ENCODE measurements around the gene ICAM1. TPM values are rescaled to one million over a fixed set of nuclear protein-coding genes. Genes with fewer than 3 reads are reported as not detected.

ICAM1 gene, protein sequence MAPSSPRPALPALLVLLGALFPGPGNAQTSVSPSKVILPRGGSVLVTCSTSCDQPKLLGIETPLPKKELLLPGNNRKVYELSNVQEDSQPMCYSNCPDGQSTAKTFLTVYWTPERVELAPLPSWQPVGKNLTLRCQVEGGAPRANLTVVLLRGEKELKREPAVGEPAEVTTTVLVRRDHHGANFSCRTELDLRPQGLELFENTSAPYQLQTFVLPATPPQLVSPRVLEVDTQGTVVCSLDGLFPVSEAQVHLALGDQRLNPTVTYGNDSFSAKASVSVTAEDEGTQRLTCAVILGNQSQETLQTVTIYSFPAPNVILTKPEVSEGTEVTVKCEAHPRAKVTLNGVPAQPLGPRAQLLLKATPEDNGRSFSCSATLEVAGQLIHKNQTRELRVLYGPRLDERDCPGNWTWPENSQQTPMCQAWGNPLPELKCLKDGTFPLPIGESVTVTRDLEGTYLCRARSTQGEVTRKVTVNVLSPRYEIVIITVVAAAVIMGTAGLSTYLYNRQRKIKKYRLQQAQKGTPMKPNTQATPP
- 15.1 TPM for total RNA-seq

DNA sequence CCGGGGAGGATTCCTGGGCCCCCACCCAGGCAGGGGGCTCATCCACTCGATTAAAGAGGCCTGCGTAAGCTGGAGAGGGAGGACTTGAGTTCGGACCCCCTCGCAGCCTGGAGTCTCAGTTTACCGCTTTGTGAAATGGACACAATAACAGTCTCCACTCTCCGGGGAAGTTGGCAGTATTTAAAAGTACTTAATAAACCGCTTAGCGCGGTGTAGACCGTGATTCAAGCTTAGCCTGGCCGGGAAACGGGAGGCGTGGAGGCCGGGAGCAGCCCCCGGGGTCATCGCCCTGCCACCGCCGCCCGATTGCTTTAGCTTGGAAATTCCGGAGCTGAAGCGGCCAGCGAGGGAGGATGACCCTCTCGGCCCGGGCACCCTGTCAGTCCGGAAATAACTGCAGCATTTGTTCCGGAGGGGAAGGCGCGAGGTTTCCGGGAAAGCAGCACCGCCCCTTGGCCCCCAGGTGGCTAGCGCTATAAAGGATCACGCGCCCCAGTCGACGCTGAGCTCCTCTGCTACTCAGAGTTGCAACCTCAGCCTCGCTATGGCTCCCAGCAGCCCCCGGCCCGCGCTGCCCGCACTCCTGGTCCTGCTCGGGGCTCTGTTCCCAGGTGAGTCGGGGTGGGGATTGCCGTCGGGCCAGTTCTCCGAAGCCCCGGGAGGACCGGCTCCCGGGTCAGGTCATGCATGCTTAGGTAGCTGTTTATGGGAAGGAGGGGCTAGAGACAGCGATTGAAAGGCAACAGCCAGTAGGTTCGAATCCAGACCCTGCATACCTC lies at the start of gene ICAM1:
Gene ICAM1 (plus strand): TSS at position 505 of the 779 bp plus-strand sequence. CDS start 40 bp downstream, at position 545.

DNA sequence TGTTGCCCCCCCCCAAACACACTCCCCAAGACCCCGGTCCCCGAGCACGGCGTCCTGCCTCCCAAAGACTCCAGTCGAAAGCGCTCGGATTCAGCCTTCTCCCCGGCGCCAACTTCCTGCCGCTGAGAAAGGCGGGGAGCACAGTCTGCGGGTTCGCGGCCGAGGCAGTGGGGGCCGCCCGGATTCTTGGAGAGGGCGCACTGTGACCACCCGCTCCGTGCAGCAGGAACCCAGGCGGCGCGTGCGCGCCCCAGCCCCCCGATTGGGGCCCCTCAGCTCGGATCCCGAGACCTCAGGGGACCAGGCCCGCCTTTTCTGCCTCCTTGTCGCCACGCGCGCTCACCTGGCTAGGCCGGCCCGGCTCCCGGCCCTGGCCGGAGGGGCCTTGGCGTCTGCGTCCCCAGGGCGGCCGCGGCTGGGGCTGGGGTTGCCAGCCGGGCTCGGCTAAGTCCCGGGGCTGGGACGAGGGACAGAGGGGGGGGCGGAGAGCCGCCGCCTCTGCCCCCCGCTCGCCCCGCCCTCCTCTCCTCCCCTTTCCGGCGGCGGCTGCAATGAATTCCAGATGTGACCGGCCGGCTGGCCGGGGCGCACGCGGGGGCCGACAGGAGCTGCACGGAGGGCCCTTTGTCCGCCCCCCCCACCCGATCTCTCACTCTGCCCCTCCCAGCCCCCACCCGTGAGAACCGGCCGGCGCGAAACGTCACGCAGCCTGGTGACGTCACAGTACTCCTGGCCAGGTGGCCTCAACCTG lies 39.9 kb upstream of the ICAM1 start, which contains the start of gene S1PR2:
Gene S1PR2 (minus strand): TSS at position 471 of the 751 bp plus-strand sequence. CDS start 6,426 bp downstream, outside the sequence.

DNA sequence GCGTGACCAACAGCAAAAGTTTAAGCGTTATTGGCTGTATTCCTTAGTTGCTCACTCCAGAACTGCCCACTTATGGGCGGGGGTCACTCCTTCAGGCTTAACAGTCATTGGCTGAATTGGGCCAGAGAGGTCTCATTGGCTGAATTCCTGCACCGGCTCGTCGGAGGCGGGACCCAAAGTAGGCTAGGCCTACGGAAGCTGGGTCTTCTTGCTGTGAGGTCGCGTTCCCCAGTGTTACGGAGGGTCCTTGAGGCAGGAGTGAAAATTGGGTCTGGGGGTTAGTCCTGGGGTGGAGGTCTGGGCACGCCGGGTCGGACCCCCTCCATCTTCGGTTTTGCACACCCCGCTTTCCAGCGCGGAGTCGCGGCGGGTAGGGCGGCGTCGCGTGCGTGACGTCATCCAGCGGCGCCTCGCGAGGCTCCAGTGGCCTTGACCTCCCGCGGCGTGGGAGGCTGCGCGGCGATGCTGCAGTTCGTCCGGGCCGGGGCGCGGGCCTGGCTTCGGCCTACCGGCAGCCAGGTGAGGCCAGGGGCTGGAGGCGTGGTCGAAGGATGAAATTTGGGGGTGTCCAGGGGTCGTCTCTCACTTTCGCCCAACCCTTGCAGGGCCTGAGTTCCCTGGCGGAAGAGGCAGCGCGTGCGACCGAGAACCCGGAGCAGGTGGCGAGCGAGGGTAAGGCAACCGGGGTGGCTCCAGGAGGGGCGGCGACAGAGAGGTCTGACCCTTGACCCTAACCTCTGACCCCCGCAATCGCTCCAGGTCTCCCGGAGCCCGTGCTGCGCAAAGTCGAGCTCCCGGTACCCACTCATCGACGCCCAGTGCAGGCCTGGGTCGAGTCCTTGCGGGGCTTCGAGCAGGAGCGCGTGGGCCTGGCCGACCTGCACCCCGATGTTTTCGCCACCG lies 18.9 kb upstream of the ICAM1 start, which contains the start of gene MRPL4:
Gene MRPL4 (plus strand): TSS at position 423 of the 903 bp plus-strand sequence. CDS start 40 bp downstream, at position 463.

DNA sequence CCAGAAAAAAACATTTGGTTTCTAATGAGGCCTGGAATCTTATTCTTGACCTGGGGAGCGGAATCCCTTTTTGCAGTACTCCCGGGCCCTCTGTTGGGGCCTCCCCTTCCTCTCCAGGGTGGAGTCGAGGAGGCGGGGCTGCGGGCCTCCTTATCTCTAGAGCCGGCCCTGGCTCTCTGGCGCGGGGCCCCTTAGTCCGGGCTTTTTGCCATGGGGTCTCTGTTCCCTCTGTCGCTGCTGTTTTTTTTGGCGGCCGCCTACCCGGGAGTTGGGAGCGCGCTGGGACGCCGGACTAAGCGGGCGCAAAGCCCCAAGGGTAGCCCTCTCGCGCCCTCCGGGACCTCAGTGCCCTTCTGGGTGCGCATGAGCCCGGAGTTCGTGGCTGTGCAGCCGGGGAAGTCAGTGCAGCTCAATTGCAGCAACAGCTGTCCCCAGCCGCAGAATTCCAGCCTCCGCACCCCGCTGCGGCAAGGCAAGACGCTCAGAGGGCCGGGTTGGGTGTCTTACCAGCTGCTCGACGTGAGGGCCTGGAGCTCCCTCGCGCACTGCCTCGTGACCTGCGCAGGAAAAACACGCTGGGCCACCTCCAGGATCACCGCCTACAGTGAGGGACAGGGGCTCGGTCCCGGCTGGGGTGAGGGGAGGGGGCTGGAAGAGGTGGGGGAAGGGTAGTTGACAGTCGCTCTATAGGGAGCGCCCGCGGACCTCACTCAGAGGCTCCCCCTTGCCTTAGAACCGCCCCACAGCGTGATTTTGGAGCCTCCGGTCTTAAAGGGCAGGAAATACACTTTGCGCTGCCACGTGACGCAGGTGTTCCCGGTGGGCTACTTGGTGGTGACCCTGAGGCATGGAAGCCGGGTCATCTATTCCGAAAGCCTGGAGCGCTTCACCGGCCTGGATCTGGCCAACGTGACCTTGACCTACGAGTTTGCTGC lies 16.1 kb downstream of the ICAM1 start, which contains the start of gene ICAM4:
Gene ICAM4 (plus strand): TSS at position 153 of the 935 bp plus-strand sequence. CDS start 58 bp downstream, at position 211.

DNA sequence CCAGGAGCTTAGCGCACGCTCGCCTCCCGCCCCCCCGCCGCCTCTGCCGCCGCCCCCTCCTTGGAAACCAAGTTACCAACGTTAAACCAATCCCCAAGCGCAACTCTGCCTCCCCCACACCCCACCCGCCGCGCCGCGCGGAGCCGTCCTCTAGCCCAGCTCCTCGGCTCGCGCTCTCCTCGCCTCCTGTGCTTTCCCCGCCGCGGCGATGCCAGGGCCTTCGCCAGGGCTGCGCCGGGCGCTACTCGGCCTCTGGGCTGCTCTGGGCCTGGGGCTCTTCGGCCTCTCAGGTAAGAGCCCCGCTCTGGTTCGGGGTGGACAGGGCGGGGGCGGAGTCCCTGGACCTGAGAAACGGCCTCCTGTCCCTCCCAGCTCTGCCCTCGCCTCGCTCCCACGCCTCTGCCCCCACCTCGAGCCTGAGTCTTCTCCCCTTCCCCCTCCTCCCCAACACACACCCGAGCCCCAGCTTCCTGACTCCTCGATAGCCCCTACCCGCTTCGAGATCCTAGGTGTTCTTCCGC lies 19.0 kb downstream of the ICAM1 start, which contains the start of gene ICAM5:
Gene ICAM5 (plus strand): TSS at position 117 of the 521 bp plus-strand sequence. CDS start 92 bp downstream, at position 209.

DNA sequence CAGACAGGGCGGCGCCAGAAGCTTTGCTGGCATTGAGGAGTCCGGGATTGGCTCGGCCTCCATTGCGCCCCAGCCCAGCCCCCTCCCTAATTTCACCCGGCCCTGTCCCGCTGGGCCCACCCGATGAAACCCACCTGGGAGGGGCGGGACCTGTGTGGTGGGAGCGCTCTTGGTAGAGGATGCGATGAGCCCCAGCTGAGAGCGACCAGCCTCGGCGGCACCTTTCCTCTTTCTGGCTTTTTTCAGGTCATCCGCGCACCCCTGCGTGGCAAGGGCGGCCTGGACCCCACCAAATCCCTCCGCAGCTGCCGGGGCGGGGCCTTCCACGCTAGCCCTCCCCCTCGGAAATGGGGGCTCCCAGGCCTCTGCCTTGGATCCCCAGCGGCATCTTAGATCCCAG lies 38.5 kb downstream of the ICAM1 start, which contains the start of gene ZGLP1:
Gene ZGLP1 (minus strand): TSS at position 393 of the 400 bp plus-strand sequence.

DNA sequence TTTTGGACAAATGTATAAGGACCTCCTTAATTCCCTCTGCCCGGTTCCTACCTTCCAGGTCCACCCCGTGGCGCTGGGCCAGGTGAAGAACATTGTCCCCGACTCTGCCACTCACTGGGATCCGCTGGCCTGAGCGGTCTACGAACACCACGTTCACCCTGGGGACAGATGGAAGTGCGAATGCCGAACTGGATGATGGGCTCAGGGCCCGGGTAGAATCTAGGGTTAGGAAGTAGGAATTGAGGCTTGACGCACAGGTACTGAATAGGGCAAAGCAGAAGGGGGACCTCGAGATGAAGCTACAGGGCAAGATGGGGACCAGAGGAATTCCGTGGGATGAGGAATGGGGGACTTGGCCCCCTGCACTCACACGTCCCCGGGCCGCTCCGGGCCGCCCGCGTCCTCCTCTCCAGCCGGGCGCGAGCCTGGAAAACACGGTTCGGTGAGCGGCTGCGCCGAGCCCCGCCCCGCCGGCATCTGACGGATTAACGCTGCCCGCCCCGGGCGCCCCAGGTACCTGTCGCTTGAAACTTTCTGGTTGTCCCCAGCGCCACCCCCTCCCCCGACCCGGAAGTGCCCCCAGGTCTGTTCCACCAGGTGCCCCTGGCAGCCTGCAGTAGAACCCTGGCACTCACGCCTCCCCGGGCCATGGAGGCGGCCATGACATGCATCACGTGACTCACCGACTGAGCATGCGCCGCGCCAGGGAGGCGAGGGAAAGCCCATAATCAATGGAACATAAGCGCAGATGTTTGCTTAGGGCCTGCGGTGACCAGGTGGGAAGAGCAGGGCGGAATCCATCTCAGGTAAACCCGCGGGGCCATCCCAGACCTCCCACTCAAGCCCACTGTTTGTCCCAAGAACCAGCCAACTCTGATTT lies 44.7 kb downstream of the ICAM1 start, which contains the start of gene FDX2:
Gene FDX2 (minus strand): TSS at position 681 of the 880 bp plus-strand sequence. CDS start 19 bp downstream, at position 662.

DNA sequence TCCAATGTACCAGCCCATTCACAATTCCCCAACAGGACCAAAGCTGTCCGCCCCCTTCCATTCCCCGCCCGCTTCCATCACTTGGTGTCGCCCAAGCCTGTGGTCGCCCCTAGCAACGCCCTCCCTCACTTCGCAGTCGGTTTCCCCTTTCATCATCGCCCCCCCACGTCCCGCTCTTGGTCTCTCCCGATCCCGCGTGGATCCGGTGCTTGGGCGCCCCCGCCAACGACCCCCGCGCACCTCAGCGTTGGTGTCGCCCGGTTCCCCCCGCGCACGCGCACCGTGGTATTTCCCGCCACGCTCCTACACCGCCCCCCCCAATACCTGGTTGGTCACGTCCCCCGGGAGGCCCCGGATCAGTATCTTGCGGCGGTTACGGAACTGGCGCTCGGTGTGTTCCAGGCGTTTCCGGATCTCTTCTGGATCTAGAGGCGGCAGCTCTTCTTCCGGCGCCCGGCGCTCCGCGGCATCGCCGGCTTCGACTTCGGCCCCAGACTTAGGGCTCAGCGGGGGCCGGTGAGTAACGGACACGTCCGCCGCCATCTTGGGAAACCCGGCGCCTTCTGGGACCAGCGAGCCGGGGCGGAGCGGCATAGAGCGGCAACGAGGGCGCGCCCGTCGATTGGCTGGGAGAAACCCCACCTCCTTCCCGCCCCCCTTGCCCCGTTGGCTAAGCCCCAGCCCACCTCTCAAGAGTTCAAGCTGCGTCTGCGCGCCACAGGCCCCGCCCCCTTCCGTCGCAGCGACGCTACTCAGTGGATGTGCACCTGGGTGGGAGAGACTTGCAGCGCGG lies 62.2 kb downstream of the ICAM1 start, which contains the start of gene RAVER1:
Gene RAVER1 (minus strand): TSS at position 565 of the 793 bp plus-strand sequence. CDS start 22 bp downstream, at position 543.

Other genes starting within 250 kb of the ICAM1 start
- gene SHFL, start 184.8 kb upstream of the ICAM1 start, total RNA-seq, result 21.2 TPM
- gene ANGPTL6, start 168.4 kb upstream of the ICAM1 start, total RNA-seq, result 0.88 TPM
- 32.8 TPM for gene PPAN, start 164.8 kb upstream of the ICAM1 start, total RNA-seq
- 7.1 TPM for gene P2RY11, start 159.4 kb upstream of the ICAM1 start, total RNA-seq
- 149 TPM for gene EIF3G, start 151.2 kb upstream of the ICAM1 start, total RNA-seq
- 69.2 TPM for gene DNMT1, start 76.2 kb upstream of the ICAM1 start, total RNA-seq
- 8.9 TPM for gene S1PR2, start 39.8 kb upstream of the ICAM1 start, total RNA-seq
- 19.0 TPM for gene MRPL4, start 18.9 kb upstream of the ICAM1 start, total RNA-seq
- 0.38 TPM for gene ICAM4, start 15.8 kb downstream of the ICAM1 start, total RNA-seq
- gene ICAM5, start 18.8 kb downstream of the ICAM1 start, total RNA-seq, result 3.4 TPM
- 4.4 TPM for gene ZGLP1, start 38.7 kb downstream of the ICAM1 start, total RNA-seq
- 18.5 TPM for gene FDX2, start 44.9 kb downstream of the ICAM1 start, total RNA-seq
- gene RAVER1, start 62.4 kb downstream of the ICAM1 start, total RNA-seq, result 18.9 TPM
- gene ICAM3, start 68.5 kb downstream of the ICAM1 start, total RNA-seq, result 1.6 TPM
- 84.4 TPM for gene TYK2, start 109.5 kb downstream of the ICAM1 start, total RNA-seq
- gene CDC37, start 132.4 kb downstream of the ICAM1 start, total RNA-seq, result 109 TPM
- gene PDE4A, start 149.4 kb downstream of the ICAM1 start, total RNA-seq, result 7.6 TPM
- 56.5 TPM for gene KEAP1, start 232.2 kb downstream of the ICAM1 start, total RNA-seq
- gene S1PR5, start 246.3 kb downstream of the ICAM1 start, total RNA-seq, result 1.4 TPM

Measured in camera-type eye (tissue), 1 donor.